ENCODE measurements around the gene LASP1. TPM values are rescaled to one million over a fixed set of nuclear protein-coding genes. Genes with fewer than 3 reads are reported as not detected.

The LASP1 gene
- total RNA-seq, 2 experiments from 2014 or later = 48.6 to 110 TPM

DNA sequence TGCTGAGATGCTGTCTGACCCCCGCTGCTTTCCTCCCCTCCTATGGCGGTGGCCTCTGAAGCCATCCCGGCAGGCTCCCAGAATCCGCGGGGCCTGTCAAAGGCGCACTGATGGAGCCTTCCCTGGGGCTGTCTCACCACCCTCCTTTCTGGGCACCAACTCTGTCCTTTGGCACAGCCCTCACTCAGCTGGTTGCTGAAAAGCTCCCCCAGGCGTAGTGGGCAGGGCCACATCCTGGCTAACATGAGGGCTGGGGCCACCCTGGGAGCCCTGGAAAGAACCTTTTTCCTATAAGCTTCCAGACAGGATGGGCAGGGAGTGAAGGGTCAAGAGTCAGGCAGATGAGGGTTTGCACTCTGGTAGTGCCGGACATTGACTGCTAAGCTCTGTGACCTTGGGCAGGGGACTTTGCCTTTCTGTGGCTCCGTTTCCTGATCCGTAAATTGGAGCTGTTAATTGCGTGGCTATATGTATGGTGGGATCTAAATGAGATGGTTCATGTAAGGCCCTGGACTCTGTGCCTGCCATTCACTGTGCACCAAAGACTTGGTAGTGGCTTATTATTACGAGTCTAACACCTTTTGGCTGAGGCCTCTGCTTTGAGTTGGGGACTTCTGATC is 27.9 kb downstream of the LASP1 start:
- TF ChIP-seq EZH2phosphoT487 (IDR thresholded peaks at IDR 0.05; ENCODE audit: borderline replicate concordance, low read depth, low read length) = no peak
- TF ChIP-seq, protein P1, sequence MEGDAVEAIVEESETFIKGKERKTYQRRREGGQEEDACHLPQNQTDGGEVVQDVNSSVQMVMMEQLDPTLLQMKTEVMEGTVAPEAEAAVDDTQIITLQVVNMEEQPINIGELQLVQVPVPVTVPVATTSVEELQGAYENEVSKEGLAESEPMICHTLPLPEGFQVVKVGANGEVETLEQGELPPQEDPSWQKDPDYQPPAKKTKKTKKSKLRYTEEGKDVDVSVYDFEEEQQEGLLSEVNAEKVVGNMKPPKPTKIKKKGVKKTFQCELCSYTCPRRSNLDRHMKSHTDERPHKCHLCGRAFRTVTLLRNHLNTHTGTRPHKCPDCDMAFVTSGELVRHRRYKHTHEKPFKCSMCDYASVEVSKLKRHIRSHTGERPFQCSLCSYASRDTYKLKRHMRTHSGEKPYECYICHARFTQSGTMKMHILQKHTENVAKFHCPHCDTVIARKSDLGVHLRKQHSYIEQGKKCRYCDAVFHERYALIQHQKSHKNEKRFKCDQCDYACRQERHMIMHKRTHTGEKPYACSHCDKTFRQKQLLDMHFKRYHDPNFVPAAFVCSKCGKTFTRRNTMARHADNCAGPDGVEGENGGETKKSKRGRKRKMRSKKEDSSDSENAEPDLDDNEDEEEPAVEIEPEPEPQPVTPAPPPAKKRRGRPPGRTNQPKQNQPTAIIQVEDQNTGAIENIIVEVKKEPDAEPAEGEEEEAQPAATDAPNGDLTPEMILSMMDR (conservative IDR thresholded peaks at IDR 0.05; ENCODE audit: low read length) = no peak
- BruUV-seq (replicated peaks) = no TSS peak
- H4K20me1 ChIP-seq (ENCODE audit: insufficient read depth, low read length) = no peaks in the 10 kb centered on the region
- H3K4me3 ChIP-seq (ENCODE audit: low read depth, low read length, poor library complexity, severe bottlenecking) = peak overlapping the region; percentile 41
- intact Hi-C loops (cut with micrococcal nuclease; ENCODE audit: unreplicated experiment) = loop anchor here (2.0 kb wide), 1 partner anchor 29 kb away; no protein-coding TSS in a partner anchor
- peaks cover 76% of the 10 kb centered on the region for H3K36me3 ChIP-seq (ENCODE audit: insufficient read depth, low read length)
- POLR2A ChIA-PET = interaction anchor here (1.1 to 2.1 kb wide), 3 partner anchors 11 to 72 kb away, joined by 3 to 9 read pairs (median 3); partner anchors contain the start of gene CWC25
- peaks cover 40% of the 10 kb centered on the region for H3K4me1 ChIP-seq (ENCODE audit: insufficient read depth, low read length, poor library complexity, severe bottlenecking)
- no peaks in the 10 kb centered on the region for H3K9me3 ChIP-seq (ENCODE audit: low read length)
- DNase-seq (ENCODE audit: low spot score) = no peak
- H3K79me2 ChIP-seq (ENCODE audit: insufficient read depth, low read depth, low read length) = no peaks in the 10 kb centered on the region; the same call in 1 of the 2 replicates
- H3K4me2 ChIP-seq (ENCODE audit: low read length) = peak overlapping the region; percentile 72
- CTCF ChIA-PET (ENCODE audit: unreplicated experiment) = no interaction called here
- peak overlapping the region; percentile 83 for H3K27ac ChIP-seq (ENCODE audit: low read depth, low read length, poor library complexity, severe bottlenecking)
- H3K9me2 ChIP-seq (ENCODE audit: insufficient read depth, low read length) = no peaks in the 10 kb centered on the region
- H2AFZ ChIP-seq (ENCODE audit: low read length) = no peak overlapping the region

DNA sequence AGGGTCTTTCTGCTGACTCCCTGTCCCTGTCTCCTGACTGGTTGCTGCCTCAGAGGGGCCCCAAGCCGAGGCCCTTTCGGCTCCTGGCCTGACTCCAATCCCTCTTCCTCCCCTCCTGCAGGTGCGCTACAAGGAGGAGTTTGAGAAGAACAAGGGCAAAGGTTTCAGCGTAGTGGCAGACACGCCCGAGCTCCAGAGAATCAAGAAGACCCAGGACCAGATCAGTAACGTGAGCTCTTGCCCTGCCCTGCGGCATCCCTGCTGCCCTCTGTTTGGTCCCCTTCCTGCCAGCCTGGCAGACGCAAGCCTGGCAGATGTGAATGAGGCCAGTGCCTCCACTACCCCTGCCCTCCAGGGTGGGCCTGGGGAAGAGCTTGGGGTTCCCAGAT is 28.4 kb downstream of the LASP1 start:
- ChIA-PET POLR2A (interaction anchor here (0.7 to 2.1 kb wide), 5 partner anchors 11 to 73 kb away, joined by 3 to 9 read pairs (median 3); partner anchors contain the start of gene CWC25), CTCF (ENCODE audit: unreplicated experiment) (interaction anchor here (0.6 to 1.1 kb wide), 2 partner anchors 29 to 79 kb away, joined by 3 read pairs; partner anchors contain the start of gene LASP1)
- Histone ChIP-seq H2AFZ (ENCODE audit: low read length) (peak overlapping the region; percentile 23; the same call in 1 of the 2 replicates), H3K36me3 (ENCODE audit: insufficient read depth, low read length) (peaks cover 76% of the 10 kb centered on the region), H3K4me2 (ENCODE audit: low read length) (peak overlapping the region; percentile 72), H3K9me3 (ENCODE audit: low read length) (no peaks in the 10 kb centered on the region), H3K4me3 (ENCODE audit: low read depth, low read length, poor library complexity, severe bottlenecking) (peak overlapping the region; percentile 41), H4K20me1 (ENCODE audit: insufficient read depth, low read length) (no peaks in the 10 kb centered on the region), H3K9me2 (ENCODE audit: insufficient read depth, low read length) (no peaks in the 10 kb centered on the region), H3K4me1 (ENCODE audit: insufficient read depth, low read length, poor library complexity, severe bottlenecking) (peaks cover 37% of the 10 kb centered on the region), H3K79me2 (ENCODE audit: insufficient read depth, low read depth, low read length) (no peaks in the 10 kb centered on the region; the same call in 1 of the 2 replicates), H3K27ac (ENCODE audit: low read depth, low read length, poor library complexity, severe bottlenecking) (peak overlapping the region; percentile 83)
- peak; percentile 38 for DNase-seq (ENCODE audit: low spot score)
- intact Hi-C loops (cut with micrococcal nuclease; ENCODE audit: unreplicated experiment) = loop anchor here (2.0 kb wide), 1 partner anchor 29 kb away; no protein-coding TSS in a partner anchor
- no TSS peak for BruUV-seq (replicated peaks)
- TF ChIP-seq, protein P1 (conservative IDR thresholded peaks at IDR 0.05; ENCODE audit: low read length) = no peak
- no peak for TF ChIP-seq EZH2phosphoT487 (IDR thresholded peaks at IDR 0.05; ENCODE audit: borderline replicate concordance, low read depth, low read length)
